ENCODE results near the gene C12orf57.

DNA sequence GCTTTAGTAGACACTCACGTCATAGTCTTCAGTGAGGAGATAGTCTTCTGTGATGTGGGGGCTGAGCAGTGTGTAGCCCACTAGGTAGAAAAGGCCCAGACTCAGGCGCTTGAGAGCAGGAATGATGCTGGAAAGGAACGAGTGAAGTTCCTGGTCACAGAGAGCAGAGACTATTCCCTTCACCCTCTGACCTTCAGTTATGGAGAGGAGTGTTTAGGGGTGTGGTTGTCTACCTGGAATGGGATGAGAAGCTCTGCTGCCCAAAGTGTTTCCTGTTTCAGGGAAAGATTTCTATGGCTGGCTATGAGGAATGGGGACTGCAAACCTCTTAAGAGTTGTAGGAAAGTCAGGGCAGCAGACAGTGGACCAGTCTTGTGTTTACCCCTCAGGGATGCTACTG, 35.6 kb downstream of the C12orf57 start:
- TF ChIP-seq, protein P1, sequence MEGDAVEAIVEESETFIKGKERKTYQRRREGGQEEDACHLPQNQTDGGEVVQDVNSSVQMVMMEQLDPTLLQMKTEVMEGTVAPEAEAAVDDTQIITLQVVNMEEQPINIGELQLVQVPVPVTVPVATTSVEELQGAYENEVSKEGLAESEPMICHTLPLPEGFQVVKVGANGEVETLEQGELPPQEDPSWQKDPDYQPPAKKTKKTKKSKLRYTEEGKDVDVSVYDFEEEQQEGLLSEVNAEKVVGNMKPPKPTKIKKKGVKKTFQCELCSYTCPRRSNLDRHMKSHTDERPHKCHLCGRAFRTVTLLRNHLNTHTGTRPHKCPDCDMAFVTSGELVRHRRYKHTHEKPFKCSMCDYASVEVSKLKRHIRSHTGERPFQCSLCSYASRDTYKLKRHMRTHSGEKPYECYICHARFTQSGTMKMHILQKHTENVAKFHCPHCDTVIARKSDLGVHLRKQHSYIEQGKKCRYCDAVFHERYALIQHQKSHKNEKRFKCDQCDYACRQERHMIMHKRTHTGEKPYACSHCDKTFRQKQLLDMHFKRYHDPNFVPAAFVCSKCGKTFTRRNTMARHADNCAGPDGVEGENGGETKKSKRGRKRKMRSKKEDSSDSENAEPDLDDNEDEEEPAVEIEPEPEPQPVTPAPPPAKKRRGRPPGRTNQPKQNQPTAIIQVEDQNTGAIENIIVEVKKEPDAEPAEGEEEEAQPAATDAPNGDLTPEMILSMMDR (IDR thresholded peaks at IDR 0.05; ENCODE audit: low read length): no peak
- no peak for TF ChIP-seq EZH2 (optimal IDR thresholded peaks at IDR 0.05; ENCODE audit: low read depth, low read length)
